Fibroblast of mammary gland (primary cell): Measurements from ENCODE around the gene PAH.

Experiments
- DNase-seq: peaks from one replicate; pipeline ENCODE4 v3.0.0-alpha.2; 2010; ENCODE audit warnings: low read depth
- H3K4me3 ChIP-seq: 2 replicates; pipeline ENCODE4 v1.5.1; 2011; ENCODE audit warnings: low read depth, mild to moderate bottlenecking, low read length, moderate library complexity; ENCODE audit not compliant: control insufficient read depth
- CTCF ChIP-seq: conservative IDR thresholded peaks from 2 replicates; pipeline ENCODE4 v1.5.1; 2011; ENCODE audit warnings: low read depth, low read length, inconsistent platforms; ENCODE audit not compliant: control insufficient read depth, insufficient read depth

PAH gene

GRCh38 chr12:102950950-102951619 lies 34.0 kb upstream of the PAH start:
- no peak for DNase-seq
- no peak for TF ChIP-seq CTCF
- no peak overlapping the region for H3K4me3 ChIP-seq

- no peak overlapping the region for H3K4me3 ChIP-seq
- no peak for TF ChIP-seq CTCF
- no peak for DNase-seq
Measured at GRCh38 chr12:102950107-102950949, 33.3 kb upstream of the PAH start.

GRCh38 chr12:102948941-102949352 lies 31.9 kb upstream of the PAH start:
- TF ChIP-seq CTCF: peak; percentile 86
- DNase-seq: peak; percentile 40

GRCh38 chr12:102946042-102946441 lies 29.0 kb upstream of the PAH start:
- no peak for DNase-seq
- TF ChIP-seq CTCF: no peak
- H3K4me3 ChIP-seq: no peak overlapping the region

More at GRCh38 chr12:102948941-102949352, 31.9 kb upstream of the PAH start:
- no peak overlapping the region for H3K4me3 ChIP-seq

- no peak overlapping the region for H3K4me3 ChIP-seq
- DNase-seq: no peak
- no peak for TF ChIP-seq CTCF
Measured at GRCh38 chr12:102939670-102940222, 22.7 kb upstream of the PAH start.

- no peak overlapping the region for H3K4me3 ChIP-seq
- no peak for TF ChIP-seq CTCF
- no peak for DNase-seq
Measured at GRCh38 chr12:102939059-102939458, 22.0 kb upstream of the PAH start.
